Neural crest cell (in vitro differentiated cells): Measurements from ENCODE around the gene TMEM167A. TPM values are rescaled to one million over a fixed set of nuclear protein-coding genes. Genes with fewer than 3 reads are reported as not detected.

ENCODE experiments used
- DNase-seq: peaks from one replicate; pipeline ENCODE4 v3.0.0; 2021; ENCODE audit warnings: low read depth, mixed read lengths, low spot score
- H3K27ac Mint-ChIP-seq: one replicate; pipeline ENCODE4 v1.8.0; 2021; ENCODE audit warnings: mild to moderate bottlenecking, mixed read lengths; ENCODE audit not compliant: unreplicated experiment
- H3K27me3 Mint-ChIP-seq: 2 replicates; pipeline ENCODE4 v1.8.0; 2021; ENCODE audit warnings: low read depth, mild to moderate bottlenecking, mixed read lengths
- H3K36me3 Mint-ChIP-seq: 2 replicates; pipeline ENCODE4 v1.8.0; 2021; ENCODE audit warnings: low read depth, mild to moderate bottlenecking, mixed read lengths
- H3K4me1 Mint-ChIP-seq: 2 replicates; pipeline ENCODE4 v1.8.0; 2021; ENCODE audit warnings: mixed read lengths
- H3K4me3 Mint-ChIP-seq: one replicate; pipeline ENCODE4 v1.8.0; 2021; ENCODE audit warnings: mild to moderate bottlenecking, mixed read lengths
- H3K9me3 Mint-ChIP-seq: 2 replicates; pipeline ENCODE4 v1.8.0; 2021; ENCODE audit warnings: mixed read lengths
- CTCF ChIP-seq: fragments of 200-600 bp; sonication (generic); conservative IDR thresholded peaks from 2 replicates; pipeline ENCODE4 v1.5.0; 2021; ENCODE audit warnings: antibody characterized with exemption, mild to moderate bottlenecking
- total RNA-seq: library from RNA; stranded (reverse); gene quantifications from 2 replicates; pipeline ENCODE4 v1.2.1, GENCODE V29; 2021

TMEM167A gene
- total RNA-seq, 1 donor from 2014 or later = 98.8 TPM

DNA sequence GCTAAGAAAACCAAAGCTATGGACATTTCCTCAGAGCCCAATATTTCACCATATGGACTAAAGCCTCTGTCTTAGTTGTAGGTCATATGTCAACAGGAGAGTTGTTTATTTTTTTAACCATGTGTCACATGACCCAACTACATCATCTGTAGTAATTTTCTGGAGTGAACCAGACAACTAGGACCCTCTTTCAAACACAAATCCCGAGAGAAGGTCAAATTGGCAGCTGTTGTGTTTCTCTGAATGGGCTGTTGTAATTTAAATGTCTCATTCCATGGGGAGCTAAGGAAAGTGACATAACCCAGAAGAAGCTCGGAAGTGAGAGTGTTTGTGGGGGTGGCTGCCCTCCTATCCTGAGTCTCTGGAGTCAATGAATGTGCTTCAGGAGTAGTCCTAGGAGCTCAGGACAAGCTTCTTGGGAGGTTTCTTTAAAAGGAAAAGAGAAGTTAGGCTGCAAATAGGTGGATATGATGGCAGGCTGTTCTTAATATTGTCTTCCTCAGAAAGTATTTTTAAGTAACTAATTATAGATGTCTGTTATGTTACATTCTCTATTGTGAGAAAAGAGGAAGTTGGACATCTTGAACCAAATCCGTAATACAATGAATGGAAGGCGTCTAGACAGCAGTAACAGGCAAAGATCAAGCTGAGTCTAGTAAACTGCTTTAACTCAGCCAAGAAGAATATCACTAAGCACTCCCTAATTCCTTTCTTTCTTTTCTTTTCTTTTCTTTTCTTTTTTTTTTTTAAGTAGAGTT, 50.1 kb downstream of the TMEM167A start:
- H3K4me3 Mint-ChIP-seq = no peak overlapping the region
- H3K27ac Mint-ChIP-seq = no peak overlapping the region
- no peak for TF ChIP-seq CTCF
- no peaks in the 10 kb centered on the region for H3K27me3 Mint-ChIP-seq
- no peak for DNase-seq
- peaks cover 28% of the 10 kb centered on the region for H3K4me1 Mint-ChIP-seq
- no peaks in the 10 kb centered on the region for H3K9me3 Mint-ChIP-seq
- no peaks in the 10 kb centered on the region for H3K36me3 Mint-ChIP-seq

- DNase-seq = no peak
- peaks cover 34% of the 10 kb centered on the region for H3K4me1 Mint-ChIP-seq
- no peaks in the 10 kb centered on the region for H3K36me3 Mint-ChIP-seq
- TF ChIP-seq CTCF = no peak
- no peaks in the 10 kb centered on the region for H3K9me3 Mint-ChIP-seq
- H3K27ac Mint-ChIP-seq = no peak overlapping the region
- H3K27me3 Mint-ChIP-seq = no peaks in the 10 kb centered on the region
- no peak overlapping the region for H3K4me3 Mint-ChIP-seq
These were observed 50.7 kb downstream of the TMEM167A start for GRCh38 chr5:83026516-83026915.

DNA sequence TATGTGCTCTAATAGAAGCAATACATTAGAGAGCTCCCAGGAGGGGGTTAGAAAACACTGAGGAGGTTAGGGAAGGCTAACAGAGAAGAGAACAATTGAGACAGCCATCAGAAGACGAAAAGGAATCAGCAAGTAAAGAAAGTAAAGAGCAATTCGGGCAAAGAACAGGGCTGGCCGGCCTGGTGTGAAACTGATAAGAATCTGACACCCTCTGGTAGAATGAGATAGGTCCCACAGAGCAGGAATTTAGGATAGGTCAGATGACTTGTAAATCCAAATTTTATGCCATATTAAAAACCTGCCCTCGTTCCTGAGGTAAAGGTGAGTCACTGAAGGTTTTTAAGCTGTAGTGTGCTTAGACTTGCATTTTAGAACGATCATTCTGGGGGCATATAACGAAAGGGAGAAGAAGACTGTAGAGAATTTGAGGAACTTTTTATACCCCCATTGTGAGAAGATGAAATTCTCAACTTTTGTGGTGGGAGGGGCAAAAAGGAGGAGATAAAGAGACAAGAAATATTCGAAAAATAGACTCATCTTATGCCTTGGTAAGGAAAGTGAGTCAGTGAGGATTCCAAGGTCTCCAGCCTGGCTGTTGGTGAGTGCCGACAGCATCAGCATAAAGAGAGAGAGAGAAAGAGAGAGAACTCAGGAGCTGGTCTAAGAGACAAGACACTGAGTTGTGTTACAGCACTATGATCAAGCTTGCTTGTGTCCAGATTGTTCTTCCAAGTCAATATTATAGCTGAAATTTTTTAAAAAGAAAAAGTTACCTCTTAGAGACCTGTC, 51.3 kb downstream of the TMEM167A start:
- Mint-ChIP-seq H3K4me1 (peaks cover 37% of the 10 kb centered on the region), H3K9me3 (no peaks in the 10 kb centered on the region), H3K4me3 (no peak overlapping the region), H3K27ac (no peak overlapping the region), H3K36me3 (no peaks in the 10 kb centered on the region), H3K27me3 (no peaks in the 10 kb centered on the region)
- TF ChIP-seq CTCF = no peak
- DNase-seq = no peak

GRCh38 chr5:83022334-83022733, 54.9 kb downstream of the TMEM167A start:
- no peak for TF ChIP-seq CTCF
- Mint-ChIP-seq H3K27ac (peak overlapping the region; percentile 82), H3K27me3 (no peaks in the 10 kb centered on the region), H3K4me1 (peaks cover 38% of the 10 kb centered on the region), H3K4me3 (no peak overlapping the region), H3K9me3 (peaks cover 3% of the 10 kb centered on the region), H3K36me3 (no peaks in the 10 kb centered on the region)
- DNase-seq = no peak

GRCh38 chr5:83015676-83016075, 61.5 kb downstream of the TMEM167A start:
- Mint-ChIP-seq H3K27ac (peak overlapping the region; percentile 31), H3K36me3 (no peaks in the 10 kb centered on the region), H3K9me3 (peaks cover 9% of the 10 kb centered on the region), H3K4me3 (no peak overlapping the region), H3K27me3 (no peaks in the 10 kb centered on the region), H3K4me1 (peaks cover 3% of the 10 kb centered on the region)
- DNase-seq = no peak
- no peak for TF ChIP-seq CTCF
